Left lung (tissue), 10 donors: ENCODE measurements around the gene SIRPA. TPM values are rescaled to one million over a fixed set of nuclear protein-coding genes. Genes with fewer than 3 reads are reported as not detected.

Experiments used
- ATAC-seq: fragments of 200-7000 bp; cut with Tn5 transposase; one replicate; pipeline ENCODE4 v1.9.1; 2020; ENCODE audit warnings: moderate library complexity
- DNase-seq, 4 donors: peaks; one replicate each; pipeline ENCODE4 v3.0.0-alpha.2; 2013 to 2020
- H3K27ac ChIP-seq, 2 donors: fragments of 200-600 bp; sonication (generic) in 1 of 2; one replicate each; pipeline versions ENCODE4 v1.5.0 to v1.8.0; 2020 to 2021
- H3K27me3 ChIP-seq, 2 donors: fragments of 200-600 bp; sonication (generic) in 1 of 2; one replicate each; pipeline versions ENCODE4 v1.5.0 to v1.8.0; 2020 to 2021
- H3K36me3 ChIP-seq, 2 donors: fragments of 200-600 bp; sonication (generic) in 1 of 2; one replicate each; pipeline versions ENCODE4 v1.5.0 to v1.8.0; 2020 to 2021
- H3K4me1 ChIP-seq, 2 donors: fragments of 200-600 bp; one replicate each; pipeline ENCODE4 v1.8.0; 2021
- H3K4me3 ChIP-seq, 2 donors: fragments of 200-600 bp; sonication (generic) in 1 of 2; one replicate each; pipeline versions ENCODE4 v1.5.0 to v1.8.0; 2020 to 2021; ENCODE audit warnings: mild to moderate bottlenecking in 1 of 2
- H3K9me3 ChIP-seq, 2 donors: fragments of 200-600 bp; sonication (generic) in 1 of 2; one replicate each; pipeline versions ENCODE4 v1.5.0 to v1.8.0; 2020 to 2021
- CTCF ChIP-seq, 2 donors: fragments of 200-600 bp; sonication (generic) in 1 of 2; IDR thresholded peaks; one replicate each; pipeline versions ENCODE4 v1.5.0 to v1.8.0; 2021; ENCODE audit warnings: antibody characterized with exemption in 2 of 2
- intact Hi-C, 2 donors: fragments of 100-400 bp; cut with DNase I; formaldehyde crosslinking; loops; one replicate each; pipeline versions ENCODE4 v1.11.2 to v1.14.2; 2022
- polyA plus RNA-seq, 6 donors: library from polyadenylated mRNA; unstranded; fragments of 120-200 nt; gene quantifications; one replicate each; pipeline ENCODE4 v1.2.1, GENCODE V29; 2013; ENCODE audit not compliant: insufficient read length in 6 of 6
- total RNA-seq, 2 donors: library from RNA; stranded (reverse); fragmentation: NEBNext Ultra II Directional; extraction: Animal tissue kit (Norgen Biotek cat#: 25700); gene quantifications; one replicate each; pipeline ENCODE4 v1.2.1, GENCODE V29; 2021
- donor health status: DM: no; HTN: yes; CAD: no.
- donor health status: DM: no; HTN: no; CAD: no.

Gene SIRPA
- total and polyA plus RNA-seq, 8 donors = 9.8 to 102 (median 12.4) TPM

DNA sequence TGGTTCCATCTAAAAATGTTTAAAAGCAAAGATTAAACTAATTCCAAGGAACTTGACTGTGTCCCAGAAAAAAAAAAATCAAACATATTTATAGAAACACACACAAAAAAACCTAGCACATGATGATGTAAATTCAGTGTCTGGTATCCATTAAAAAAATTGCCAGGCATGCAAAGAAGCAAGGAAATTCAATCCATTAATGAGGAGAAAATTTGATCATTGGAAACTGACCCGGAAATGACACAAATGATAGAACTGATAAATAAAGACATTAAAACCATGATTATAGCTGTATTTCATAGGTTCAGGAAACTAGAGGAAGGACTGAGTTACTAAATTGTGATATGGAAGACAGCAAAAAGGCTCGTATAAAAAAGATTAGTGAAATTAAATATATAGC lies 63.9 kb downstream of the SIRPA start:
- DNase-seq = no peak
- ATAC-seq = no peak
- TF ChIP-seq CTCF (IDR thresholded peaks at IDR 0.05) = no peak

GRCh38 chr20:1961374-1961773 lies 66.2 kb downstream of the SIRPA start:
- Histone ChIP-seq H3K4me1 (peaks cover 0 to 29% of the 10 kb centered on the region in 2 donors), H3K36me3 (no peaks in the 10 kb centered on the region), H3K9me3 (no peaks in the 10 kb centered on the region), H3K27me3 (peaks cover 0 to 46% of the 10 kb centered on the region in 2 donors), H3K4me3 (no peak overlapping the region), H3K27ac (no peak overlapping the region)
- DNase-seq = no peak
- TF ChIP-seq CTCF (IDR thresholded peaks at IDR 0.05) = no peak
- intact Hi-C loops = loop anchor here in 1 of 2 donors (5.0 kb wide), 1 partner anchor 211 kb away; no protein-coding TSS in a partner anchor
- ATAC-seq = no peak

More for the DNA sequence above, 63.9 kb downstream of the SIRPA start:
- H3K9me3 ChIP-seq = no peaks in the 10 kb centered on the region
- peaks cover 0 to 20% of the 10 kb centered on the region in 2 donors for H3K4me1 ChIP-seq
- peaks cover 0 to 31% of the 10 kb centered on the region in 2 donors for H3K27me3 ChIP-seq
- intact Hi-C loops = no loop called here
- no peaks in the 10 kb centered on the region for H3K36me3 ChIP-seq
- H3K27ac ChIP-seq = no peak overlapping the region
- no peak overlapping the region for H3K4me3 ChIP-seq

DNA sequence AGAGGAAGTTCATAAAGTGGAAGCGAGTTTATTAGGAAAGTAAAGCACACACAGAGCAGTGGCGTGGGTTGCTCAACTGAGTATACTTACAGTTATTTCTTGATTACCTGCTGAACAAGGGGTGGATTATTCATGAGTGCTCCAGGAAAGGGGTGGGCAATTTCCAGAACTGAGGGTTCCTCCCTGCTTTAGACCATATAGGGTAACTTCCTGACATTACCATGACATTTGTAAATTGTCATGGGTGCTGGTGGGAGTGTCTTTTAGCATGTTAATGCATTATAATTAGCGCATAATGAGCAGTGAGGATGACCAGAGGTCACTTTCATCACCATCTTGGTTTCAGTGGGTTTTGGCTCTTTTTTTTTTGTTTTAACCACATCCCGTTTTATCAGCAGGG lies 68.9 kb downstream of the SIRPA start:
- H3K27ac ChIP-seq = peak overlapping the region in 1 of 2 donors; percentile 84
- intact Hi-C loops = loop anchor here in 1 of 2 donors (5.0 kb wide), 1 partner anchor 208 kb away; no protein-coding TSS in a partner anchor
- no peak for ATAC-seq
- no peak for TF ChIP-seq CTCF (IDR thresholded peaks at IDR 0.05)
- peaks cover 0 to 29% of the 10 kb centered on the region in 2 donors for H3K4me1 ChIP-seq
- no peaks in the 10 kb centered on the region for H3K36me3 ChIP-seq
- H3K4me3 ChIP-seq = no peak overlapping the region
- H3K27me3 ChIP-seq = peaks cover 0 to 31% of the 10 kb centered on the region in 2 donors
- DNase-seq = no peak
- H3K9me3 ChIP-seq = no peaks in the 10 kb centered on the region

- Histone ChIP-seq H3K36me3 (no peaks in the 10 kb centered on the region), H3K27ac (peak overlapping the region in 1 of 2 donors; percentile 84), H3K4me3 (peak overlapping the region in 1 of 2 donors; percentile 13), H3K9me3 (no peaks in the 10 kb centered on the region), H3K27me3 (peaks cover 0 to 39% of the 10 kb centered on the region in 2 donors), H3K4me1 (peaks cover 0 to 29% of the 10 kb centered on the region in 2 donors)
- ATAC-seq = peak; percentile 12
- TF ChIP-seq CTCF (IDR thresholded peaks at IDR 0.05) = no peak
- intact Hi-C loops = loop anchor here in 1 of 2 donors (5.0 kb wide), 1 partner anchor 207 kb away; no protein-coding TSS in a partner anchor
- no peak for DNase-seq
Observed at GRCh38 chr20:1964659-1965405, 69.6 kb downstream of the SIRPA start.
